NCI-H1930 (cell line): ENCODE measurements around the gene PRR35.

Source experiments
- DNase-seq, 2 experiments: peaks; one replicate each; lab custom pipeline; 2025; lab: John Stamatoyannopoulos, UW

PRR35 gene

GRCh38 chr16:528111-529011 is 31.8 kb upstream of the PRR35 start:
- no peak for DNase-seq

- no peak for DNase-seq
Measured at GRCh38 chr16:529012-529575, 31.1 kb upstream of the PRR35 start.

GRCh38 chr16:530111-530817 is 29.9 kb upstream of the PRR35 start:
- no peak for DNase-seq

GRCh38 chr16:531494-532125 is 28.6 kb upstream of the PRR35 start:
- DNase-seq: no peak

- no peak for DNase-seq
Measured at GRCh38 chr16:533391-534123, 26.6 kb upstream of the PRR35 start.

- no peak for DNase-seq
Measured at GRCh38 chr16:534135-534534, 26.1 kb upstream of the PRR35 start.

GRCh38 chr16:534856-535445 is 25.2 kb upstream of the PRR35 start:
- DNase-seq: no peak

GRCh38 chr16:535446-536405 is 24.5 kb upstream of the PRR35 start:
- no peak for DNase-seq

- DNase-seq: no peak
Measured at GRCh38 chr16:536746-537145, 23.4 kb upstream of the PRR35 start.

- no peak for DNase-seq
Measured at GRCh38 chr16:537415-538335, 22.5 kb upstream of the PRR35 start.

- DNase-seq: no peak
Measured at GRCh38 chr16:539901-540530, 20.2 kb upstream of the PRR35 start.

GRCh38 chr16:540645-541340 is 19.4 kb upstream of the PRR35 start:
- no peak for DNase-seq

- no peak for DNase-seq
Measured at GRCh38 chr16:543301-544164, 16.7 kb upstream of the PRR35 start.

GRCh38 chr16:544517-544916 is 15.7 kb upstream of the PRR35 start:
- DNase-seq: no peak

GRCh38 chr16:546909-547770 is 13.1 kb upstream of the PRR35 start:
- peak; percentile 70 to 75 for DNase-seq

- no peak for DNase-seq
Measured at GRCh38 chr16:548586-548985, 11.6 kb upstream of the PRR35 start.
